Central memory CD8-positive, alpha-beta T cell (primary cell): ENCODE results near the gene SDC3.

Experiments used
- ATAC-seq: fragments of 150-1000 bp; cut with Tn5 transposase; replicated peaks from 2 replicates; pipeline ENCODE4 v1.10.0; 2022; ENCODE audit warnings: mild to moderate bottlenecking, moderate FRiP score, moderate number of reproducible peaks; ENCODE audit not compliant: poor library complexity, severe bottlenecking; ENCODE audit errors: extremely low read depth
- DNase-seq, 2 donors: peaks; one replicate each; pipeline ENCODE4 v3.0.0; 2021; ENCODE audit warnings: low spot score in 2 of 2
- H3K27ac Mint-ChIP-seq: one replicate; pipeline ENCODE4 v1.8.0; 2022; ENCODE audit warnings: low read depth, mild to moderate bottlenecking, moderate library complexity, mixed read lengths
- H3K27me3 Mint-ChIP-seq: one replicate; pipeline ENCODE4 v1.8.0; 2022; ENCODE audit warnings: mixed read lengths
- H3K36me3 Mint-ChIP-seq: one replicate; pipeline ENCODE4 v1.8.0; 2022; ENCODE audit warnings: mild to moderate bottlenecking, moderate library complexity, mixed read lengths; ENCODE audit not compliant: insufficient read depth
- H3K4me1 Mint-ChIP-seq: one replicate; pipeline ENCODE4 v1.8.0; 2022; ENCODE audit warnings: mixed read lengths
- H3K4me3 Mint-ChIP-seq: one replicate; pipeline ENCODE4 v1.8.0; 2022; ENCODE audit warnings: mild to moderate bottlenecking, moderate library complexity, mixed read lengths
- H3K9me3 Mint-ChIP-seq: one replicate; pipeline ENCODE4 v1.8.0; 2022; ENCODE audit warnings: mixed read lengths

Gene SDC3

DNA sequence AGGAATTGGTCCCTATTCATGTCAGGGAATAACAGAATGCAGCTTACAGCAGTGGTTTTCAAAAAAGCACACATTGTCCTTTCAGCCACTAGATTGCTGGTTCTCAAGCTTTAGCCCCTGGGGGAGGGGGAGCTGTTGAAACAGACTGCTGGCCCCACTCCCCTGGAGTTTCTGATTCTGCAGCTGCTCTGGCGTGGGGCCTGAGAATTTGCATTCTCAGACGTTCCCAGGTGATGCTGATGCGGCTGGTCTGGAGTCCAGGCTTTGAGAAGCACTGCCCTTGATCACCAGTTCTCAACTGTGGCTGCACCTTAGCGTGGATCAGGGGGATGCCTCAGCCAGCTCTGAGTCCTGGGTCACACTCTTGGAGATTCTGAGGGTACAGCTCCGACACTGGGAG is 88.3 kb downstream of the SDC3 start:
- no peaks in the 10 kb centered on the region for H3K9me3 Mint-ChIP-seq
- H3K27me3 Mint-ChIP-seq: peaks cover 67% of the 10 kb centered on the region

More for the DNA sequence above, 88.3 kb downstream of the SDC3 start:
- no peak overlapping the region for H3K4me3 Mint-ChIP-seq
- peaks cover 6% of the 10 kb centered on the region for H3K36me3 Mint-ChIP-seq
- peaks cover 25% of the 10 kb centered on the region for H3K4me1 Mint-ChIP-seq
- H3K27ac Mint-ChIP-seq: no peak overlapping the region
- DNase-seq (no peak), ATAC-seq (no peak)
